Upper lobe of left lung (tissue), 4 donors: Measurements from ENCODE around the gene TMX2.

Experiments
- EP300 ChIP-seq, 4 donors: sonication (generic); formaldehyde crosslinking; IDR thresholded peaks; one replicate each; pipeline ENCODE4 v1.5.1; 2017; ENCODE audit warnings: antibody characterized with exemption in 4 of 4, control low read depth in 2 of 4
- POLR2A ChIP-seq, 4 donors: fragments of 450-650 bp; IDR thresholded peaks; one replicate each; pipeline ENCODE4 v1.5.1; 2016 to 2017; ENCODE audit warnings: antibody characterized with exemption in 4 of 4, mild to moderate bottlenecking in 2 of 4
- POLR2AphosphoS5 ChIP-seq, 2 donors: sonication (generic); formaldehyde crosslinking; IDR thresholded peaks; one replicate each; pipeline ENCODE4 v1.5.1; 2017; ENCODE audit warnings: antibody characterized with exemption in 2 of 2
- TF ChIP-seq, protein P1 (sequence below), 6 experiments: fragments of 450-650 bp in 4 of 6; fragments of 200-600 bp in 2 of 6; sonication (generic) in 2 of 6; IDR thresholded peaks; one replicate each; pipeline ENCODE4 v1.5.1; 2016 to 2019; ENCODE audit warnings: antibody characterized with exemption in 6 of 6

DNA sequence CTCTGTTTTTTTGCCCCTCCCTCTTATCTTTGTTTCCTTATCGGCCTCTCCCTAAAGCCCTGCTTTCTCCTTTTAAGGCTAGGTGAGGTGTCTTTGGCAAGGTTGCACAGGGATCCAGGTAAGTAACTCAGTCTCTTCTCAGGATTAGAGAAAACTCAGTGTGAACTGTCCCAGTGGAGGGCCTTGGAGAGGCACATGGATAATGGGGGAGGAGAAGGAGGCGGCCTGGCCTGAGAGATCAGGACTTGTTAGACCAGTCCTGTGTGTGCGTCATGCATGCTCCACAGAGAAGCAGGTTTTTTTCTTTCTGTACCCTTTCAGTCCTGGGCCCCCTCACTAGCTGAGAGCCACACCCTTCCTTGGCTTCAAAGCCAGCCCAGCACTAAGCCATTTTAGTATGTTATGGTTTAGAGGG is 69.1 kb downstream of the TMX2 start:
- TF ChIP-seq, protein P1, sequence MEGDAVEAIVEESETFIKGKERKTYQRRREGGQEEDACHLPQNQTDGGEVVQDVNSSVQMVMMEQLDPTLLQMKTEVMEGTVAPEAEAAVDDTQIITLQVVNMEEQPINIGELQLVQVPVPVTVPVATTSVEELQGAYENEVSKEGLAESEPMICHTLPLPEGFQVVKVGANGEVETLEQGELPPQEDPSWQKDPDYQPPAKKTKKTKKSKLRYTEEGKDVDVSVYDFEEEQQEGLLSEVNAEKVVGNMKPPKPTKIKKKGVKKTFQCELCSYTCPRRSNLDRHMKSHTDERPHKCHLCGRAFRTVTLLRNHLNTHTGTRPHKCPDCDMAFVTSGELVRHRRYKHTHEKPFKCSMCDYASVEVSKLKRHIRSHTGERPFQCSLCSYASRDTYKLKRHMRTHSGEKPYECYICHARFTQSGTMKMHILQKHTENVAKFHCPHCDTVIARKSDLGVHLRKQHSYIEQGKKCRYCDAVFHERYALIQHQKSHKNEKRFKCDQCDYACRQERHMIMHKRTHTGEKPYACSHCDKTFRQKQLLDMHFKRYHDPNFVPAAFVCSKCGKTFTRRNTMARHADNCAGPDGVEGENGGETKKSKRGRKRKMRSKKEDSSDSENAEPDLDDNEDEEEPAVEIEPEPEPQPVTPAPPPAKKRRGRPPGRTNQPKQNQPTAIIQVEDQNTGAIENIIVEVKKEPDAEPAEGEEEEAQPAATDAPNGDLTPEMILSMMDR (IDR thresholded peaks at IDR 0.05), result no peak
- TF ChIP-seq EP300 (IDR thresholded peaks at IDR 0.05) (peak in 2 of 4 donors; percentile 19 to 79), POLR2A (IDR thresholded peaks at IDR 0.05) (peak in 1 of 4 donors; percentile 29), POLR2AphosphoS5 (IDR thresholded peaks at IDR 0.05) (peak; percentile 61 to 62)
